GM21367 (cell line): ENCODE measurements around the gene VRK1.

Experiments
- ATAC-seq: cut with Tn5 transposase; IDR thresholded peaks from one replicate; pipeline ENCODE4 v1.9.1; 2021; ENCODE audit not compliant: unreplicated experiment

The VRK1 gene

DNA sequence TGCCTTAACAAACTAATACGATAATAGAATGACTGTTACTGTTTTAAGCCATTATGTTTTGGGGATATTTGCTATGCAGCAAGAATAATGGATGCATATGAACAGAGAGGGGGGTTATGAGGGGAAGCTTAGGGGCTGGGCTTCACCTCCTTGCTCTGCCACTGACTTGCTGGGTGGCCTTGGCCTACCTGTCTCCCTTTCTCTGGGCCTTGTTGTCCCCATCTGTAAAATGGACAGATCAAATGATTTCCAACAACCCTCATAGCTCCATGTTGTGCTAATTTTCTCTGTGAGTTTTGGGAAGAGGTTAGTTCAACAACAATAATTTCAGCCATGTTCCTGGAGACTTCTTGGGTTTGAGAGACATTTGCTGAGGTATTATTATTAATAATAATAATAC, 119.6 kb downstream of the VRK1 start:
- no peak for ATAC-seq

DNA sequence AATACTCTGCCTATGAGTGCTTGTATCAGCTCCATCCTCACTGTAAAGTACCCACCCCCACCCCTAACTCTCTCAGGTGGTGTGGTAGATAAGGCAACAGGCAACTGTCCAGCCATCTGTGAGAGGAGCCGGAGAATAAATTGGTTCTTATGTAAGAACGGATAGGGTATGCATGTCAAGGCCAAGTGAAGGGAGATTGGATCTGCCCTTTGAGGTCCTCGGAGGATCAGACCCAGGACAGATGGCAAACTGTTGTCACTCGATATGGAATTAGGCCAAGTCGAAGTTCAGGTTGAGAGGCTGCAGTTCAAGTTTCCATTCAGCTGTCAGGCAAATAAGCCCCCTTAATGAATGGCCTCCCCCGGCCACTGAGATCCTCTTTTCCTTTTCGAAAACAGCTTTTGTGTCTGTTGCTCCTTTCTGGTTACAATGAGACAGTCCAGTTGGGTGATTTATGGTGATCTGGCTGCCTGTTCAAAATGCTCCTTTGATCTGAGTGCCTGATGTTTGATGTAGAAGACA, 120.3 kb downstream of the VRK1 start:
- no peak for ATAC-seq

DNA sequence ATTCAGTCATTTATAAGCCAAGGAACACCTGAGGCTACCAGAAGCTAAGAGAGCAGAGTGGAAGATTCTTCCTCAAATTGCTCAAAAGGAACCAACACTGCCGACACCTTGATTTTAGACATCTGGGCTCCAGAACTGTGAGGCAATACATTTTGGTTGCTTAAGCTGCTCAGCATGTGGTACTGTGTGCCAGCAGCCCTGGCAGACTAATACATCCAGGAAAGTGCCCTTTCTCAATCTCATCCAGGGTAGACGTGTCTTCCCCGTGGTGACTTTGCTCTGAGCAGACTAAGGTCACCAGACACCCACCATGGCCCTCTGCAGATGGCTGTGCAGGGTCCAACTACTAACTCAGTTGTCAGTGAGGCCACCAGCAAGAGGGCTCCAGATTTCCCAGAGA, 122.8 kb downstream of the VRK1 start:
- no peak for ATAC-seq

DNA sequence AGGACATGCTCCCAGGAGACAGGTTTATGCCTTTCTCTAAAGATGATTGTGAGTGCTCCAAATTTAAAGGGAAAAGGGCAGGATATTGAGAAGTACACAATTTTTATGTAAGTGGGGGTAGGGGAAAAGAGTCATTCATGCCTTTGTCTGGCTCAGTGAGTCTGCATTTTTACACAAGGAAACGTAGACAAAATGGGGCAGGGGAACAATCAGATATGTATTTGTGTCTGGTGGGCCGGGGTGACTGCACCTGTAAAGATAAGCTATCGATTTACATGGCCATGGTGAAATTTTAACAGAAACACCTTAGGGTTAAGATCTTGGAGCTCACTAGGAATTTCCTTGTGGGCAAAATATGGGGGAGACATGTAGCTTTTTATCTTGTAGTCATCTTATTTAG, 123.6 kb downstream of the VRK1 start:
- no peak for ATAC-seq

DNA sequence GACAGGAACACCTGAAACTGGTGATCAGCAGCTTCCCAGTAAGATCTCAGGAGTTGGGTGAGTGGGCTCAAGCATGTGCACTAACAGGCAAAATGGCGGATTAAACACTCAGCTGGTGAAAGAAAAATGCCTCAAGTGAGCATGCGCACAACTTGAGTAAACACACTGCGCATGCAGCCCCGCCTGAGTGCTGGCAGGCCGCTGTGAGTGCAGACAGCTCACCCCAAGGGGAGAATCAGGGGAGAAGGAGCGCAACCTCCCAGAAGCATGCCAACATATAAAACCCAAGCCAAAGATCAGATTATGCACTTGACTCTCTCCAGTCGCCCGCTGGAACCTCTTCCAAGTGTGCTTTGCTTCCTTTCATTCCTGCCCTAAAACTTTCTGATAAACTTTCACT, 125.8 kb downstream of the VRK1 start:
- ATAC-seq = no peak

DNA sequence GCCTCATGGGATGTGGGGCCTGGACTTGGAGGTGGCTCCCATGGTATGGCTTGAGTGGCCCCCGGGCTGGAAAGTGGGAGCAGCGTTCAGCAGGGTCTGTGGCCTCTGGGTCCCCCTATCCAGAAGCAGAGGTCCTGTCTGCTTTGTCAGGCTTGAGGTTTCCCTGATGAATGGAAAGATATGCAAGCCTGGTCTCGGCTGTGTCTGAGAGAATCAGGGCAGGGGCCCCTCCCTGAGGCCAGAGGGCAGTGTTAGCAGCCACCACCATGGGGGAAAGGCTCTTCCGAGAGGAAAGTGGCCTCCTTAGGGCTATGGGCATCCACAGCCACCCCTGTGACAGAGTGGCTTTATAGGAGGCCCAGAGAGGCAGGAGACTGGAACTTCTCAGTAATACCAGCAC, 128.2 kb downstream of the VRK1 start:
- ATAC-seq = no peak

DNA sequence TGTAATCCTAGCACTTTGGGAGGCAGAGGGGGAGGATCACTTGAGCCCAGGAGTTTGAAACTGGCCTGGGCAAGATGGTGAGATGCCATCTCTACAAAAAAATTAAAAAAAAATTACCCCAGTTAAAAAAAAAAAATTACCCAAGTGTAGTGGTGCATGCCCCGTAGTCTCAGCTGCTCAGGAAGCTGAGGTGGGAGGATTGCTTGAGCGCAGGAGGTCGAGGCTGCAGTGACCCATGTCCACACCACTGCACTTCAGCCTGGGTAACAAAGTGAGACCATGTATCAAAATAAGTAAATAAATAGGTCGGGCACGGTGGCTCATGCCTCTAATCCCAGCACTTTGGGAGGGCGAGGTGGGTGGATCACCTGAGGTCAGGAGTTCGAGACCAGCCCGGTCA, 128.8 kb downstream of the VRK1 start:
- ATAC-seq = no peak

DNA sequence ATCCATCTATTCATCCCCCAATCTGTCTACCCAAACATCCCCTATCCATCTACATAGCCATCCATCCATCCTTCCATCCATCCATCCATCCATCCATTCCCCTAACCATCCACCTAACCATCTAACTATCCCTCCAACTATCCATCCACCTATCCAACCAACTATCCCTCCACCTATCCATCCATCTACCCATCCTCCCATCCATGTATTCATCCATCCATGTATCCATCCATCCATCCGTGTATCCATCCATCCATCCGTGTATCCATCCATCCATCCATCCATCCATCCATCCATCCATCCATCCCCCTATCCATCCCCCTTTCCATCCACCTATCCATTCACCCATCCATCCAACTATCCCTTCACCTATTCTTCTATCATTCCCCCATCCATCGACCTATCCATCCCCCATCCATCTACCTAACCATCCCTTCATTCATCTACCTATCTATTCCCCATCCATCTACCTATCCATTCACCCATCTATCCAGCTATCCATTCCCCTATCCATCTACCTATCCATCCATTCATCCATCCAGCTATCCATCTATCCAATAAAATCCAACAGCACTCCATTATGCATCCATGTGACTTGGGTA, 131.7 kb downstream of the VRK1 start:
- no peak for ATAC-seq

DNA sequence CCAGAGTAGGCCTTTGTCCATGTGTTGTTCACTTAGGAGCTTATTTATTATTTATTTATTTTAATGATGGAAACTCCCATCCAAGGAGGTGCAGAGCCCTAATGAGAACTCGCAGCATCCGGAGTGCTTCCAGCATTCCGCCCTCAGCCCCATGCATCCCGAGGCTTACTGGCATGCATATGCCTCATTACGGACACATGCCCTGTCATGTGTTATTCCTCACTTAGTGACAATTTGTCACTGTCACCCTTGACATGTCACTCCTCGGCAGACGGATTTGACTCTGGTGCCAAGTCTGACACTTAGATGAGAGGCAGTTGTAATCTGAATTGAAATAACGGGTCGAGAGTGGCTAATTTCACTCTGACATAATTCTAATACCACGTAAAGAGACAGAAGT, 132.8 kb downstream of the VRK1 start:
- ATAC-seq = no peak

DNA sequence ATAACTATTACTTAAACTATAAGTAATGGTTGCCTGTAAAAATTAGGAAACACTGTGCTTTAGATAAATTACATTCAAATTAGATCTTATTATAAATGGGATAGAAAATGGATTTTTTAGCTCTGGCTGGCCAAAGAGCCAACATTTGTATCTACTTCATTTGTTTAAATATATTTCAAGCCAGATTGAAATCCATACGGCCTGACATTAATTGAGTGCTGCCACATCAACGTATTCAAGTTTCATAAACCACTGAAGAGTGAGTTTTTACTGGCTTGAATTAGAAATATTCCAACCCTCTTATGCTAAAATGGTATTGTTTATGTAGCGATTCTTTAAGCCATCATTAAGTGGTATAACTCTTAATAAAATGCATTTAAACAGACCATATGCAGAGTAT, 133.3 kb downstream of the VRK1 start:
- ATAC-seq = no peak
